ENCODE results near the gene AKIRIN1.

DNA sequence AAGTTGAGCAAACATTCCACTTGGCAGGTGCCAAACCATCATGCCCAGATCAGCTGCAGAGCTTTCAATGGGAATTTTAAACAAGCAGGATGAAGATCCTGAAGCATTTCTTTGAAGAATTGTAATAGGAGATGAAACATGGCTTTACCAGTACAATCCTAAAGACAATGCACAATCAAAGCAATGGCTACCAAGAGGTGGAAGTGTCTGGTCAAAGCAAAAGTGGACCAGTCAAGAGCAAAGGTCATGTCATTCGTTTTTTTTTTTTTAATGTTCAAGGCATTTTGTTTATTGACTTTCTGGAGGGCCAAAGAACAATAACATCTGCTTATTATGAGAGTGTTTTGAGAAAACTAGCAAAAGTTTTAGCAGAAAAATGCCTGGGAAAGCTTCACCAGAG is 32.1 kb downstream of the AKIRIN1 start:
- TF ChIP-seq, protein P1, sequence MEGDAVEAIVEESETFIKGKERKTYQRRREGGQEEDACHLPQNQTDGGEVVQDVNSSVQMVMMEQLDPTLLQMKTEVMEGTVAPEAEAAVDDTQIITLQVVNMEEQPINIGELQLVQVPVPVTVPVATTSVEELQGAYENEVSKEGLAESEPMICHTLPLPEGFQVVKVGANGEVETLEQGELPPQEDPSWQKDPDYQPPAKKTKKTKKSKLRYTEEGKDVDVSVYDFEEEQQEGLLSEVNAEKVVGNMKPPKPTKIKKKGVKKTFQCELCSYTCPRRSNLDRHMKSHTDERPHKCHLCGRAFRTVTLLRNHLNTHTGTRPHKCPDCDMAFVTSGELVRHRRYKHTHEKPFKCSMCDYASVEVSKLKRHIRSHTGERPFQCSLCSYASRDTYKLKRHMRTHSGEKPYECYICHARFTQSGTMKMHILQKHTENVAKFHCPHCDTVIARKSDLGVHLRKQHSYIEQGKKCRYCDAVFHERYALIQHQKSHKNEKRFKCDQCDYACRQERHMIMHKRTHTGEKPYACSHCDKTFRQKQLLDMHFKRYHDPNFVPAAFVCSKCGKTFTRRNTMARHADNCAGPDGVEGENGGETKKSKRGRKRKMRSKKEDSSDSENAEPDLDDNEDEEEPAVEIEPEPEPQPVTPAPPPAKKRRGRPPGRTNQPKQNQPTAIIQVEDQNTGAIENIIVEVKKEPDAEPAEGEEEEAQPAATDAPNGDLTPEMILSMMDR (IDR thresholded peaks at IDR 0.05) = no peak
- TF ChIP-seq POLR2A (IDR thresholded peaks at IDR 0.05) = no peak
